Testis (tissue), 2 donors: ENCODE data around the gene MAOB.

ENCODE experiments used
- POLR2A ChIP-seq: fragments of 450-650 bp; IDR thresholded peaks from one replicate; pipeline ENCODE4 v1.6.1; 2017; ENCODE audit warnings: antibody characterized with exemption, mild to moderate bottlenecking, moderate library complexity
- TF ChIP-seq, protein P1 (sequence below), 3 experiments: fragments of 450-650 bp in 2 of 3; fragments of 200-600 bp in 1 of 3; sonication (generic) in 1 of 3; IDR thresholded peaks; one replicate each; pipeline ENCODE4 v1.5.1; 2016 to 2019; ENCODE audit warnings: antibody characterized with exemption in 3 of 3, mild to moderate bottlenecking in 2 of 3, moderate library complexity in 1 of 3

DNA sequence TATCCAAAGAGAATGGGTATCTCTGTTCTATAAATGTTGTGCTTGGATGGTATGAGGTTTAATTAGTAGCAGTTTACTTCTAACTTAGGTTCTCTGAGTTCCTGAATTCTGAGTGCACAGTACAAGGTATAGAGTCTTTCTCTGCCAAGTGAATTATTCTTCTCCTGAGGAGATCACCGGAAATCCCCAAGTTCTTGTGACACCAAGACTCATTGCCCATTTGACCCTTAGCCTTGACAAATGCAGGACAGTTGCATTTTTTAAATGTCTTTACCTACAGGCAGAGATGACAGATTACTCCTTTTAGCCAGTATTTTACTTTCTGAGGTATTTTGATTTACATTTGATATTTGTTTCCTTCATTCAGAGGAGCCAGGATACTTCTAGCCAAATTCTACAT is 153.3 kb downstream of the MAOB start:
- TF ChIP-seq, protein P1, sequence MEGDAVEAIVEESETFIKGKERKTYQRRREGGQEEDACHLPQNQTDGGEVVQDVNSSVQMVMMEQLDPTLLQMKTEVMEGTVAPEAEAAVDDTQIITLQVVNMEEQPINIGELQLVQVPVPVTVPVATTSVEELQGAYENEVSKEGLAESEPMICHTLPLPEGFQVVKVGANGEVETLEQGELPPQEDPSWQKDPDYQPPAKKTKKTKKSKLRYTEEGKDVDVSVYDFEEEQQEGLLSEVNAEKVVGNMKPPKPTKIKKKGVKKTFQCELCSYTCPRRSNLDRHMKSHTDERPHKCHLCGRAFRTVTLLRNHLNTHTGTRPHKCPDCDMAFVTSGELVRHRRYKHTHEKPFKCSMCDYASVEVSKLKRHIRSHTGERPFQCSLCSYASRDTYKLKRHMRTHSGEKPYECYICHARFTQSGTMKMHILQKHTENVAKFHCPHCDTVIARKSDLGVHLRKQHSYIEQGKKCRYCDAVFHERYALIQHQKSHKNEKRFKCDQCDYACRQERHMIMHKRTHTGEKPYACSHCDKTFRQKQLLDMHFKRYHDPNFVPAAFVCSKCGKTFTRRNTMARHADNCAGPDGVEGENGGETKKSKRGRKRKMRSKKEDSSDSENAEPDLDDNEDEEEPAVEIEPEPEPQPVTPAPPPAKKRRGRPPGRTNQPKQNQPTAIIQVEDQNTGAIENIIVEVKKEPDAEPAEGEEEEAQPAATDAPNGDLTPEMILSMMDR (IDR thresholded peaks at IDR 0.05) = no peak
- no peak for TF ChIP-seq POLR2A
